WTC11 (cell line): Measurements from ENCODE around the gene ZNF614. TPM values are rescaled to one million over a fixed set of nuclear protein-coding genes. Genes with fewer than 3 reads are reported as not detected.
A peak's percentile ranks its signal among the peaks of the same experiment; 100 is the strongest.

Experiments used
- ATAC-seq: fragments of 200-7000 bp; cut with Tn5 transposase; 2 replicates; pipeline ENCODE4 v1.10.0; 2021; ENCODE audit warnings: mild to moderate bottlenecking, moderate library complexity
- CTCF ChIA-PET: fragments of 300-600 bp; sonication (Branson Sonifier 250); formaldehyde crosslinking; loops from one replicate; lab custom pipeline; 2021; ENCODE audit warnings: antibody characterized with exemption; lab: Charles Lee
- POLR2A ChIA-PET: fragments of 350-600 bp; sonication (Branson Sonifier 250); formaldehyde crosslinking; loops from one replicate; lab custom pipeline; 2021; ENCODE audit warnings: antibody characterized with exemption; lab: Charles Lee
- DNase-seq: peaks from one replicate; pipeline ENCODE4 v3.0.0; 2021; ENCODE audit warnings: low spot score
- H3K27ac Mint-ChIP-seq: 2 replicates; pipeline ENCODE4 v1.8.0; 2021; ENCODE audit warnings: mixed read lengths
- H3K27me3 Mint-ChIP-seq: 2 replicates; pipeline ENCODE4 v1.8.0; 2021; ENCODE audit warnings: low read depth, mild to moderate bottlenecking, moderate library complexity, mixed read lengths
- H3K36me3 Mint-ChIP-seq: 2 replicates; pipeline ENCODE4 v1.8.0; 2021; ENCODE audit warnings: mixed read lengths
- H3K4me1 Mint-ChIP-seq: 2 replicates; pipeline ENCODE4 v1.8.0; 2022; ENCODE audit warnings: mixed read lengths
- H3K4me3 Mint-ChIP-seq: 2 replicates; pipeline ENCODE4 v1.8.0; 2021; ENCODE audit warnings: mild to moderate bottlenecking, moderate library complexity, mixed read lengths
- H3K9me3 Mint-ChIP-seq: 2 replicates; pipeline ENCODE4 v1.8.0; 2021; ENCODE audit warnings: mixed read lengths
- ATF1 ChIP-seq: sonication (generic); formaldehyde crosslinking; IDR thresholded peaks from 2 replicates; pipeline ENCODE4 v1.8.1; 2023; ENCODE audit warnings: mild to moderate bottlenecking, moderate library complexity, missing genetic modification reagents
- CTCF ChIP-seq: fragments of 200-600 bp; IDR thresholded peaks from 2 replicates; pipeline ENCODE4 v1.8.0; 2022; ENCODE audit warnings: antibody characterized with exemption
- ETV6 ChIP-seq: sonication (generic); formaldehyde crosslinking; IDR thresholded peaks from 2 replicates; pipeline ENCODE4 v1.8.1; 2022; ENCODE audit warnings: mild to moderate bottlenecking, missing genetic modification reagents
- FOXK1 ChIP-seq: sonication (generic); formaldehyde crosslinking; IDR thresholded peaks from 2 replicates; pipeline ENCODE4 v1.8.0; 2022; ENCODE audit warnings: mild to moderate bottlenecking, moderate library complexity, missing genetic modification reagents
- GABPB1 ChIP-seq: sonication (generic); formaldehyde crosslinking; IDR thresholded peaks from 2 replicates; pipeline ENCODE4 v1.8.1; 2023; ENCODE audit warnings: mild to moderate bottlenecking, missing genetic modification reagents
- HMGXB4 ChIP-seq: sonication (generic); formaldehyde crosslinking; IDR thresholded peaks from 2 replicates; pipeline ENCODE4 v1.8.1; 2023; ENCODE audit warnings: mild to moderate bottlenecking, moderate library complexity, missing genetic modification reagents
- SOX15 ChIP-seq: fragments of 250-450 bp; sonication (Bioruptor Pico); IDR thresholded peaks from 2 replicates; pipeline ENCODE4 v1.9.0; 2021; ENCODE audit warnings: mild to moderate bottlenecking
- SP1 ChIP-seq: sonication (generic); formaldehyde crosslinking; conservative IDR thresholded peaks from 2 replicates; pipeline ENCODE4 v1.8.1; 2022; ENCODE audit warnings: missing genetic modification reagents
- ZBTB21 ChIP-seq: sonication (generic); formaldehyde crosslinking; IDR thresholded peaks from 2 replicates; pipeline ENCODE4 v1.8.1; 2023; ENCODE audit warnings: mild to moderate bottlenecking, missing genetic modification reagents, borderline replicate concordance
- ZNF263 ChIP-seq: sonication (generic); formaldehyde crosslinking; IDR thresholded peaks from 2 replicates; pipeline ENCODE4 v1.8.1; 2022; ENCODE audit warnings: low read depth, mild to moderate bottlenecking, moderate library complexity, missing genetic modification reagents
- ZNF423 ChIP-seq: fragments of 250-450 bp; sonication (Bioruptor Pico); IDR thresholded peaks from 2 replicates; pipeline ENCODE4 v2.1.2; 2022; ENCODE audit warnings: mild to moderate bottlenecking, moderate library complexity
- ZNF671 ChIP-seq: fragments of 250-450 bp; sonication (Bioruptor Pico); IDR thresholded peaks from 2 replicates; pipeline ENCODE4 v1.8.0; 2021; ENCODE audit warnings: mild to moderate bottlenecking
- total RNA-seq: library from RNA; stranded (reverse); gene quantifications from 3 replicates; pipeline ENCODE4 v1.2.3, GENCODE V29; 2021
- TF ChIP-seq, protein P1 (sequence below): fragments of 250-450 bp; sonication (Bioruptor Pico); IDR thresholded peaks from 2 replicates; pipeline ENCODE4 v2.1.2; 2022; ENCODE audit warnings: mild to moderate bottlenecking, moderate library complexity
- TF ChIP-seq, protein P2 (sequence below): sonication (generic); formaldehyde crosslinking; IDR thresholded peaks from 2 replicates; pipeline ENCODE4 v1.8.1; 2022; ENCODE audit warnings: low read depth, mild to moderate bottlenecking, moderate library complexity, missing genetic modification reagents, borderline replicate concordance
- TF ChIP-seq, protein P3 (sequence below): sonication (generic); formaldehyde crosslinking; IDR thresholded peaks from 2 replicates; pipeline ENCODE4 v1.8.1; 2023; ENCODE audit warnings: mild to moderate bottlenecking, missing genetic modification reagents, moderate library complexity

Gene ZNF614
- total RNA-seq, 1 experiment from 2014 or later: 19.5 TPM

DNA sequence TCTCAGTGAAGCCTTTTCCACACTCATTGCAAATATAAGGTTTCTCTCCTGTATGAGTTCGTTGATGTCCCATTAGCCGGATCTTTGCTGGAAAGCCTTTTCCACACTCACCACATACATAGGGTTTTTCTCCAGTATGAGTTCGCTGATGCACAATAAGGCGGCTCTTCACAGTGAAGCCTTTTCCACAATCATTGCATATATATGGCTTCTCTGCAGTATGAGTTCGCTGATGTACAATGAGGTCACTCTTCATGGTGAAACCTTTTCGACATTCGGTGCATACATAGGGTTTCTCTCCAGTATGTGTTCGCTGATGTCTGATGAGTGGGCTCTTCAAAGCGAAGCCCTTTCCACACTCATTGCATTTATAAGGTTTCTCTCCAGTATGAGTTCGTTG lies 34.8 kb downstream of the ZNF614 start:
- POLR2A ChIA-PET: no interaction called here
- ATAC-seq (no peak), DNase-seq (no peak)
- CTCF ChIA-PET: no interaction called here
- Mint-ChIP-seq H3K9me3 (peaks cover 81% of the 10 kb centered on the region), H3K4me3 (no peak overlapping the region), H3K4me1 (no peaks in the 10 kb centered on the region), H3K36me3 (peaks cover 77% of the 10 kb centered on the region), H3K27ac (no peak overlapping the region), H3K27me3 (peaks cover 6% of the 10 kb centered on the region; the same call in 1 of the 2 replicates)
- TF ChIP-seq, protein P1, sequence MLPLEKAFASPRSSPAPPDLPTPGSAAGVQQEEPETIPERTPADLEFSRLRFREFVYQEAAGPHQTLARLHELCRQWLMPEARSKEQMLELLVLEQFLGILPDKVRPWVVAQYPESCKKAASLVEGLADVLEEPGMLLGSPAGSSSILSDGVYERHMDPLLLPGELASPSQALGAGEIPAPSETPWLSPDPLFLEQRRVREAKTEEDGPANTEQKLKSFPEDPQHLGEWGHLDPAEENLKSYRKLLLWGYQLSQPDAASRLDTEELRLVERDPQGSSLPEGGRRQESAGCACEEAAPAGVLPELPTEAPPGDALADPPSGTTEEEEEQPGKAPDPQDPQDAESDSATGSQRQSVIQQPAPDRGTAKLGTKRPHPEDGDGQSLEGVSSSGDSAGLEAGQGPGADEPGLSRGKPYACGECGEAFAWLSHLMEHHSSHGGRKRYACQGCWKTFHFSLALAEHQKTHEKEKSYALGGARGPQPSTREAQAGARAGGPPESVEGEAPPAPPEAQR: no peak
- TF ChIP-seq ATF1 (CRISPR knock-in tag) (no peak), ZNF263 (CRISPR knock-in tag) (no peak)

DNA sequence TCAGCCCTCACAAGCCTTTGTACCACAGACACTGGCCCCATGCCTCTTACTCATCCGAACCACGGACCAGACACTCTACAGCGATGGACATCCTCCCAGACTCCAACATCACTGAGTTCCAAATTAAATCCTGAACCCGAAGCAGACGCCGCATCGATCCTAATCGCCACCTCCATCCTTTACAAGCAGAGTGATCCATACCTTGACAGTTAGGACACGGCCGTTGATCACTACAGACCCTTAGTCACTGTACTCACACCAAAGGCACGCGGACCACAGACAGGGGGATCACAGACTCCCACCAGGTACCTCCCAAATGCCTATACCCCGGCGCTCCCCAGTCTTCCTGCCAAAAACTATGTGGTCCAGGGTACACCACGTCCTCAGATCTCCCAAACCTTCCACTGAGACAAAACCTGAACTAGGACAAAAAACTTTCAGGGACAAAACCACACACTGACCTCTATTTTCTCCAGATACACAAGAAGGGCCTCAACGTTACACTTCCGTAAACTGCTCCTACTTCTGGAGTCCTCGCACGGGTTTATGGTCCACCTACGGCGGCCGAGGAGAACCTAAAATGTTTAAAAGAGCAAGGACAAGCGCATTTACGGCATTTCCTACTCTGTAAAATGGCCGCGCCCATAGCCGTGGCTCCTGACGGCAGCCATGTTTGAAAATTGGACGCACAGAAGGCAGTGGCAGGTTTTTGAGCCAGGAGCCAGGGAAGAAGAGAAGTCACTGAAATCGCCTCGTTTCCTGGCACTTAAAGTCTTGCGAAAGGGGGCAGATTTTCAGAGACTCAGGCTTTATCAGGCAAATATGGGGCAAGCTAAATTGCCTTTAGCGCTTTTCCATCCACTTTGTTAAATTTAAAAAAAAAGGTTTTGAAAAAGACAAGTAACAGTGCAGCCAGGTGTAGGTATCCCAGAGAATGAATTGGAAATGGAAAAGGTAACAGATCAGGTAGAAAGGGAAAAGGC lies 41.6 kb downstream of the ZNF614 start, which contains the start of gene ZNF350:
Gene ZNF350 (minus strand): TSS at position 532 of the 983 bp plus-strand sequence. CDS start 12,480 bp downstream, outside the sequence.
- Mint-ChIP-seq H3K36me3 (peaks cover 23% of the 10 kb centered on the region), H3K4me3 (peak within 1 kb of the TSS; percentile 96), H3K9me3 (peaks cover 35% of the 10 kb centered on the region)
- CTCF ChIA-PET: no interaction called here
- POLR2A ChIA-PET: no interaction called here
- ATAC-seq: peak; percentile 95
- TF ChIP-seq, protein P2, sequence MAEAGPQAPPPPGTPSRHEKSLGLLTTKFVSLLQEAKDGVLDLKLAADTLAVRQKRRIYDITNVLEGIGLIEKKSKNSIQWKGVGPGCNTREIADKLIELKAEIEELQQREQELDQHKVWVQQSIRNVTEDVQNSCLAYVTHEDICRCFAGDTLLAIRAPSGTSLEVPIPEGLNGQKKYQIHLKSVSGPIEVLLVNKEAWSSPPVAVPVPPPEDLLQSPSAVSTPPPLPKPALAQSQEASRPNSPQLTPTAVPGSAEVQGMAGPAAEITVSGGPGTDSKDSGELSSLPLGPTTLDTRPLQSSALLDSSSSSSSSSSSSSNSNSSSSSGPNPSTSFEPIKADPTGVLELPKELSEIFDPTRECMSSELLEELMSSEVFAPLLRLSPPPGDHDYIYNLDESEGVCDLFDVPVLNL: no peak
- no peak for TF ChIP-seq ZNF671 (CRISPR knock-in tag)
- TF ChIP-seq SOX15 (CRISPR knock-in tag): no peak
- TF ChIP-seq ZNF423 (CRISPR knock-in tag): no peak
- peak; percentile 98 for TF ChIP-seq FOXK1 (CRISPR knock-in tag)
- TF ChIP-seq CTCF: no peak
- peak; percentile 49; the same call in 1 of the 2 replicates for TF ChIP-seq SP1 (CRISPR knock-in tag)
- TF ChIP-seq ZBTB21 (CRISPR knock-in tag): no peak
- TF ChIP-seq ETV6: peak; percentile 65; the same call in 1 of the 2 replicates
- TF ChIP-seq HMGXB4 (CRISPR knock-in tag): 0 out of 2 replicates have a peak, but pooled peaks have one; percentile 29
- TF ChIP-seq, protein P3, sequence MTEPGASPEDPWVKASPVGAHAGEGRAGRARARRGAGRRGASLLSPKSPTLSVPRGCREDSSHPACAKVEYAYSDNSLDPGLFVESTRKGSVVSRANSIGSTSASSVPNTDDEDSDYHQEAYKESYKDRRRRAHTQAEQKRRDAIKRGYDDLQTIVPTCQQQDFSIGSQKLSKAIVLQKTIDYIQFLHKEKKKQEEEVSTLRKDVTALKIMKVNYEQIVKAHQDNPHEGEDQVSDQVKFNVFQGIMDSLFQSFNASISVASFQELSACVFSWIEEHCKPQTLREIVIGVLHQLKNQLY: no peak
- TF ChIP-seq, protein P1: no peak
- peak; percentile 60; the same call in 1 of the 2 replicates for TF ChIP-seq GABPB1 (CRISPR knock-in tag)
- TF ChIP-seq, all 79 proteins: peak for 5
- peak; percentile 84 for DNase-seq
- peak within 1 kb of the TSS; percentile 79 for H3K27ac Mint-ChIP-seq
- peaks cover 8% of the 10 kb centered on the region for H3K4me1 Mint-ChIP-seq
- no peaks in the 10 kb centered on the region; the same call in 1 of the 2 replicates for H3K27me3 Mint-ChIP-seq
